GM19193 (cell line): ENCODE results near the gene BCDIN3D.

Experiments used
- POLR2A ChIP-seq: IDR thresholded peaks from 4 replicates; pipeline ENCODE4 v1.6.1; 2011; ENCODE audit not compliant: insufficient read depth, insufficient read length; ENCODE audit errors: extremely low read depth

BCDIN3D gene

DNA sequence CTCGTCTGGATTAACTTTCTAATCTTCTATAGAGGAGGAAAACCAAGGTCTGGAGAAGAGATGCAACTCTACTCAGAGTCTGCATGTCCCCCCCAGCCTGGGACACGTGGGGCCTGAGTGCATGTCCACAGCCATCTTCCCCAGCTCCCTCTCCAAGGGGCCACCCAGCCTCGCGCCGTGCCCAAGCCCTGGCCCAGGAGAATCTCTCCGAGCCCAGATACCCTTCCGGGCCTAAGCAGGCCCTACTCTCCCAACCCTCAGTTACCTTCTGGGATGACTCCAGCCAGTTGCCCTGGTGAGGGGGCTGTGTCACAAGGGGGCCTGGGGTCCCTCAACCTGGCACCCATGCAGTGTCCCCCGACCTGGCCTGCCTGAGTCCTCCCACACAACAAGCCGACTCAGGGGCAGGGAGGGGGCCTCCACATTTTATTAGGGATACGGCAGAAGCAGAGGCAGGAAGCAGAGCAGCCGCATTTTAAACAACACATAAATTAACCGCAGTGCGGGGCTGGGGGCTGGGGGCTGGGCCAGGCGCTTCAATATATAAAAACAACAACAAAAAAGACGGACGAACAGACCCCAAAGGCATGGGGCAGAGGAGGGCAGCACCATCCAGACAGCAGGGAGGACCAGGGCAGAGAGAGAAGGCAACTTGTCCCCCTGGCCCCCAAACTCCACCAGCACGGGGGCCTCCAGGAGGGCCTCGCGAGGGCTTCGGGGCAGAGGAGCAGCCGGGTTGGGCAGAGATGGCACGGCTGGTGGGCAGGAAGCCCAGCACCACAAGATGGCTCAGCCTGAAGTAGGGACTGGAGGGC lies 52.0 kb downstream of the BCDIN3D start:
- TF ChIP-seq POLR2A: no peak

GRCh38 chr12:49789992-49790391 lies 52.9 kb downstream of the BCDIN3D start:
- TF ChIP-seq POLR2A: no peak

DNA sequence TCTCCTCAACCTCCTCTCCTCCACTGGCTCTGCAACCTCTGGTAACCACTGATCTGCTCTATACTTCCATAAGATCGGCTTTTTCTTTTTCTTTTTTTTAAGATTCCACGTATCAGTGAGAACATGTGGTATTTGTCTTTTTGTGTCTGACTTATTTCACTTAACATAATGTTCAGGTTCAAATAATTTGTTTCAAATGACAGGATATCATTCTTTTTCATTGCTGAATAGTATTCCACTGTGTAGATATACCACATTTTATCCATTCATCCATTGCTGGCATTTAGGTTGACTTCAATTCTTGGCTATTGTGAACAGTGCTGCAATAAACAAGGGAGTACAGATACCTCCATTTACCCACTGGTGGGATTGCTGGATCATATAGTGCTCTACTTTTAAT lies 55.2 kb downstream of the BCDIN3D start:
- no peak for TF ChIP-seq POLR2A
